Stimulated activated naive CD4-positive, alpha-beta T cell treated with Interleukin-2 at 50 U/mL for 16 hours (primary cell): ENCODE data around the gene ZMYM1.
"Not testable (repeated sequence)": the region's sequence is repeated elsewhere in the genome, so short reads cannot be mapped to it uniquely, and the experiment has no call there.

ENCODE experiments used
- DNase-seq: peaks from one replicate; lab custom pipeline; 2025; lab: John Stamatoyannopoulos, UW

Gene ZMYM1

GRCh38 chr1:35076426-35076825 is 2.8 kb upstream of the ZMYM1 start:
- DNase-seq, result not testable (repeated sequence)

- no peak for DNase-seq
Observed at GRCh38 chr1:35080171-35080854, 1.1 kb downstream of the ZMYM1 start.

DNA sequence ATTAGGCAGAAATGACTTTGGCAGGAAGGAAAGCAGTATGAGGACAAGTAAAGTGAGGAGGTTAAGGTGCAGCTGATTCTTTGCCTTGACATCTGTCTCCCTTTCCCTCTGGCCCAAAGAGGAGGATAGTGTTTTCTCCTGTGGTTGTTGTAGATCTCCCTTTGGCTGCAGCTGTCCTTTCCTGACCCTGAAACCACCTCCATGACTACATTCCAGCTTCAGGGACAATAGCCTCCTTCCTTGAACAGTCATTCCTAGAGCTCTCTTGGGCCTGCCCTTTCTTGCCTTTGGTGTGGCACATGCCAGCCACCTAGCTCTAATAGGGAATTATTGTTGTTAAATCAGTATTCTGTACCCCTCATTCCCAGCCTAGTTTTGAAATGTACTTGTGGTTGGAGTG is 6.2 kb downstream of the ZMYM1 start:
- DNase-seq, result no peak

DNA sequence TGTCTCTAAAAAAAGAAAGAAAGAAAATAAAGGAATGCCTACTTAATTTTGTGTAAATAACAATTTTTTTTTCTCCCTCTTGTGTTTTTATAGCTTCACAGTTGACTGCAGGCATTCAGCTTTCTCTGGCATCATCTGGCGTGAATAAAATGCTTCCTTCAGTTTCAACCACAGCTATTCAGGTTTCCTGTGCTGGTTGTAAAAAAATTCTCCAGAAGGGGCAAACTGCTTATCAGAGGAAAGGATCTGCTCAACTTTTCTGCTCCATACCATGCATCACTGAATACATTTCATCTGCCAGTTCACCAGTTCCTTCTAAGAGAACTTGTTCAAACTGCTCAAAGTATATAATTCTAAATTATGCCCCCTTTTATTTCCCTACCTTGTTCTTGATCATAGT is 18.0 kb downstream of the ZMYM1 start:
- no peak for DNase-seq

DNA sequence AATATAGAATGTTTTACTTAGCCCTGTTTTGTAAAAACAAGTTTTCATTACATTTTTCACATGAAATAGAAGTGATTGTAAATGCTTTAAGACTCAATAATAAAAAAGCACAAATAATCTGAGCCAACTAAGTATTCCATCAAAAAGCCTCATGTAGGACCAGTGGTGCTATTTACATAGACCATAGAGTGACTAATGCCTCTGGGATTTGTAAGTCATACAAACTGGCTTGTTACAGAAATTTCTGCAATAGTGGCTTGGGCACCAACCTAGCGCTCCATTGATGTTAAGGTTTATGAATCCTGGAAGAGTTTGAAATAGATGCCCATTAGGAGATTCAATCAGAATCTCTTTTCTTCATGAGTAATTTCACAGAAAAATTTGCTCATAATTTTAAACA is 31.9 kb downstream of the ZMYM1 start:
- DNase-seq, result no peak

DNA sequence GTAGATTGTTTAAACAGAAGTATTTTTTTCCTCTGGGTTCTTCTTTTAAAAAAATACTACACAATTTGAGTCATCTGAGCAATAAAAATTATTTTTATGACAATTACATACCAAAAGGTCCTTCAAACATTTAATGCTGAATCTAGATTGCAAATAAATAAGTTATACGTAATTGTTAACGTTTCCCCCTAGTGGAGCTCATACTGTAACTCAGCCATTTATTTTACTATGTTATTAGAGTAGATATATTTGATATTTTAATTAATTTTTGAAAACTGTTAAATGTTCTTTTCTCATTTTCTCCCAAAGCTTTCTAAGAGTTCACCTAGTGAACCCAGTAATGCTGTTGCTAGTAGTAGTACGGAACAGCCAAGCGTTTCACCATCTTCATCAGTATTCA is 33.5 kb downstream of the ZMYM1 start:
- no peak for DNase-seq

DNA sequence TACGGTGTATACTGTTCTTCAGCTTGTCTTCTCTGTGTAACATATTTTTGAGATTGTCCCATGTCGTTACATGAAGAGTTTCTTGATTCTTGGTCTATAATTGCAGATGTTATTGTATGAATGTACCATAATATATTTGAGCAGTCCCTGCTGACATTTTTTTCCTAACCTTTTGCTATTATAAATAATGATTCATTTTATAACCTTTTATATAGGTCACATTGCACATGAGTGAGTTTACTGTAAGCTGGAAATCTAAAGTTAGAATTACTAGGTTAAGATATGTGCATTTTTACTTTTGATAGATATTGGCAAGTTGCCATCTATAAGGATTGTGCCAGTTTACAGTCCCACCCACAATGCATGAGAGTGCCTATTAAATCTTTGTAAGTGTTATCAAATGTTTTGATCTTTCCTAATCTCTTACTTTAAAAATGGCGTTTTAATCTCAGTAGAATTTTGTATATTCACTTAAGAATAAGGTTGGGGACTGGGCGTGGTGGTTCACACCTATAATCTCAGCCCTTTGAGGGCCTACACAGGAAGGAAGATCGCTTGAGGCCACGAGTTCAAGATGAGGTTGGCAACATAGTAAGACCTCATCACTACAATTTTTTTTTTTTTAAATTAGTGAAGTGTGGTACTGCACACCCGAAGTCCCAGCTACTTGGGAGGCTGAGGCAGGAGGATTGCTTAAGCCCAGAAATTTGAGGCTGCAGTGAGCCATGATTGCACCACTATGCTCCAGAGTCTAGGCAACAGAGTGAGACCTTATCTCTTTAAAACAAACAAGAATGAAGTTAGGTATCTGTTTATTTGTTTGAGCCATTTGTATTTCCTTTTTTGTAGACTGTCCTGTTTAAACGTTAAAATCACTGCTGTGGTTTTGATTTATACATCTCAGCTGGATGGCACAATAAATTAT is 36.5 kb downstream of the ZMYM1 start:
- DNase-seq, result no peak

GRCh38 chr1:35120458-35121133 is 41.4 kb downstream of the ZMYM1 start:
- DNase-seq, result no peak

DNA sequence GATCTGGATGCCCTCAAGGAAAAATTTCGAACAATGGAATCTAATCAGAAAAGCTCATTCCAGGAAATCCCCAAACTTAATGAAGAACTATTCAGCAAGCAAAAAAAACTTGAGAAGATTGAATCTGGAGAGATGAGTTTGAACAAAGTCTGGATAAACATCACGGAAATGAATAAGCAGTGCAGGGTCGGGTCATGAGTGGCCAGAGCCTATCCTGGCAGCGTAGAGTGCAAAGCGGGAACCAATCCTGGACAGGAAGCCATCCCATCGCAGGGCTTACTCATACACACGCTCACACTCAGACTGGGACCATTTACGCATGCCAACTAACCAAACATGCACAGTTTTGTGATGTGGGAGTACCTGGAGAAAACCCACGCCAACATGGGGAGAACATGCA is 43.1 kb downstream of the ZMYM1 start:
- DNase-seq, result no peak

- no peak for DNase-seq
Observed at GRCh38 chr1:35126546-35126945, 47.4 kb downstream of the ZMYM1 start.

DNA sequence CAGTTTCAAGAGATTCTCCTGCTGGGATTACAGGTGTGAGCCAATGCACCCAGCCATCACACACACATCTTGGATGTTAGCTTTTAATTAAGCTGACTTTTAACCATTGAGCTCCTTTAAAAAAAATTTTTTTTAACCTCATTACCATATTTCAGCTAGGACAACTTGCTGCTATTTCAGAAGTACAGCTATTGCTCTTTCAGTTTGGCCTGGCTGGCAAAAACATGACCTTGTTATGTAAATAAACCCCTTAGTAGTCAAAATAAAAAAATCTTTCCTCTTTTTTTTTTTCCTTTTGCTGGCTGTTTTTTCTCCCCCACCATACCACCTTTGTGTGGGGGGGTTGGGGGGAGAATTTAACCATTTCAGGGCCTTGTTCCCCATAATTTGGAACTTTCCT is 49.9 kb downstream of the ZMYM1 start:
- no peak for DNase-seq

- DNase-seq, result no peak
Observed at GRCh38 chr1:35136780-35137179, 57.6 kb downstream of the ZMYM1 start.

GRCh38 chr1:35137590-35137989 is 58.4 kb downstream of the ZMYM1 start:
- DNase-seq, result not testable (repeated sequence)

- DNase-seq, result not testable (repeated sequence)
Observed at GRCh38 chr1:35142294-35142693, 63.1 kb downstream of the ZMYM1 start.

DNA sequence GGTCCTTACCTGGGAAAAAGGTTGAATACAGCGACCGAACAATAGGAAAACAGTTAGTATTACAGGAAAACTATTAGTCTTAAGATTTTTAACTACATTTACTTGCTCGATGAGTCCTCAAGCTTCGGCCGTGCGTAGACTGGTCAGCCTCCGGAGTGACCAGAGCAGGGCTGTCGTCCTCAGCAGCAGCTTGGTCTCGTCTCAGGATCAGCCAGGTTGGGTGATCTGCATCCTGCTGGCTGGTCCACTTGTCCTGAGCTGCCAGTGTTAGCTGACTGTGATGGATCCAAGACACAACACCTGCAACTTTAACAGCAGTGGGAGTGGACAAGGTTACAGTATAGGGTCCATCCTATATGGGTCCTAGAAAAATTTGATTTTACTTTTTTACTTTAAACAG is 63.5 kb downstream of the ZMYM1 start:
- not testable (repeated sequence) for DNase-seq

DNA sequence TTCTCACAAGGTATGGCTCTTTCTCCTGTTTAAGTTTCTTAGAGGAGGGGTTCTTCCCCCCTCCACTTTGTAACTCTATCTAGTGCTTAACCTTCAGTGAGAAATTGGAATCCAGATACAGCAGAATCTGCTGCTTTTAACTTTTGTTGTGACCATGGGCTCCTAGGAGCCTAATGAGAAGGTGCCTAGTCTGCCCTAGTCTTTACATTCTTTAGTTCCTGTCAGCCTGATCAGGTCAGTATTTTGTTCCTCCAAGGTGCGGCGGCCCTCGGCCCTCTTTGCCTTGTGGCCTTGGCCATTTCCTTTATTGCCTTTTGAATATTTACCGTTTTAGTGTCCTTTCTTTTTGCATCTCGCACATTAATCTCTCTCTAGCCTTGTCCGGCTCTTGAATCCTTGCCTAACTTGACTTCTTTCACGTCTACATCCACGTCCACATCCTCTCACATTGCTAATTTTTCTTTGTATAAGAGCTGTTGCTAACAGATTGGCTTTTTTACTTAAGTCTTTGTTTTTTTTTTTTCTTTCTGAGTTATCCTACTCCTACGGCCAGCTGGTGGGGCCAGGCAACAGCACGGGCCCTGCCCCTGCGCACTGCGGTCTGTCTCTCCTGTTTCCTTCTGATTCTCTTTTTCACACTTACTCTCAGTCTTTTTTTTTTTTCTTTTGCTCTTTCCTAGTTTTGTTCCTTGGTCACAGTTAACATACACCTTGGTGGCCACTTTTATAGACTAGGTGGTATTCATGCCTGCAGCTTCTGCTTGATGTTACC is 64.7 kb downstream of the ZMYM1 start:
- no peak for DNase-seq

DNA sequence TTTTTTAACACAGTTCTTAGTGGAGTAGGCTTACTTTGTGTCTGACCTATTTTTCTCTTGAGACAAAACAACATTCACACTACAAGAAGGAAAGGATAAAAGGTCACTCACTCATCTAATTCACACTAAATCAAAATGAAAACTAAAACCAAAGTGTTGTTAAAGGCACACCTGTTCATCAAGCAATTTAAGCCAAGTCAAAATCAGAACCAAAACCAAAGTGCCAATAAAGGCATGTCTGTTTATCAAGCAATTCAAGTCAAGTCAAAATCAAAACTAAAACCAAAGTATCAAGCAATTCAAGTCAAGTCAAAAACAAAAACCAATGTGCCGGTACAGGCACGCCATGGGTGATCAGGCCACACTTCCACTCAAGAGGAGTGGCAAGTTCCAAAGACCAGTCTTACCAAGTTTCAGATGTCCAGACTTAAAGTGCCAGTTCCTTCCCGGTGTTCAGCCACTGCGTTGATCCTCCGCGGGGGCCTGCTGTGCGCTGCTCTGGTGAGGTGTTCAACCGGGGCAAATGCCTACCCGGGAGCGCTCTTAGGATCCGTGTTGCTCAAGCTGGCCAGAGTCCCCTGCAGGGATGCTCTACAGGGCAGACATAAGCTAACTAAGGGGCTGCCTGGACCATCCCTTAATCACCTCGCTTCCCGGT is 66.8 kb downstream of the ZMYM1 start:
- not testable (repeated sequence) for DNase-seq

- no peak for DNase-seq
Observed at GRCh38 chr1:35151220-35151619, 72.0 kb downstream of the ZMYM1 start.

GRCh38 chr1:35164893-35165292 is 85.7 kb downstream of the ZMYM1 start:
- DNase-seq, result no peak
